GM19463 (cell line): ENCODE results near the gene FLAD1.

Experiments used
- ATAC-seq: cut with Tn5 transposase; IDR thresholded peaks from one replicate; pipeline ENCODE4 v1.9.1; 2021; ENCODE audit warnings: mild to moderate bottlenecking, moderate library complexity; ENCODE audit not compliant: unreplicated experiment

The FLAD1 gene

DNA sequence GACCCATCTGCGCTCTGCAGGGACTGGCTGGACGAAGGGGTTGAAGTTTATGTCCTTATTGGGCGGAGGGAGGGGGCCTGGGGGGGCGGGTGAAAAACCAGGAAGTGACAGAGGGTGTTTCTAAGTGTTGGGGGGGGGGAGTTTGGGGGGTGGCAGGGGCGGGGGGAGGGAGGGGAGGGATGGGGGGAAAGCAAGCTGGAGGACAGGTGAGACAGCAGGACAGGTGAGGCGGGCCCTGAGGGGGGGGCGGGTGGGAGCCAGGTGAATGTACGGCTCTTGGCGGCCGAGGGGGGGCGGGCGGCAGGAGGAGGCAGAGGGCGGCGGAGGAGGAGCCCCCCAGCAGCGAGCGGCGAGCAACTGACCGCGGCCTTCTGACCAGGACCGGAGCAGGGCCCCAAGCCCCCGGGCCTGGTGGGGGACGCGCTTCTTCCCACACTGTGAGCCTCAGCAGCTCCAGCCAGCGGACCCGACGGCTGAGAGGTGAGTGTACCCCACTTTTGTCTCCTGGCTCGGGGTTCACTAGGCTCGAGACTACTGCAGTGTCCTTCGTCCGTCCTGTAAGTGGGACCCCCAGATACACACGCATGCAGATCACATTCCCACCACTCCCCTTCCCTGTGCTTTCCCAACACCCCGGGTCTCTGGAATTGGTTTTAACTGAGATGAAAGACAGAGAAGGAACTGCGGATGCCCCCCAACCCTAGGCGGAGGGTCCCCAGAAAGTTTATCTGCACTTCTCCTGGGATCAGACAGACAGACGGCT lies 19.5 kb downstream of the FLAD1 start, which contains the start of gene ZBTB7B:
ZBTB7B (plus strand) TSS at position 339 of the 763 bp plus-strand sequence. CDS start 11,859 bp downstream, outside the sequence.
- ATAC-seq = no peak

GRCh38 chr1:155003227-155003765 lies 20.2 kb downstream of the FLAD1 start:
- ATAC-seq = no peak

DNA sequence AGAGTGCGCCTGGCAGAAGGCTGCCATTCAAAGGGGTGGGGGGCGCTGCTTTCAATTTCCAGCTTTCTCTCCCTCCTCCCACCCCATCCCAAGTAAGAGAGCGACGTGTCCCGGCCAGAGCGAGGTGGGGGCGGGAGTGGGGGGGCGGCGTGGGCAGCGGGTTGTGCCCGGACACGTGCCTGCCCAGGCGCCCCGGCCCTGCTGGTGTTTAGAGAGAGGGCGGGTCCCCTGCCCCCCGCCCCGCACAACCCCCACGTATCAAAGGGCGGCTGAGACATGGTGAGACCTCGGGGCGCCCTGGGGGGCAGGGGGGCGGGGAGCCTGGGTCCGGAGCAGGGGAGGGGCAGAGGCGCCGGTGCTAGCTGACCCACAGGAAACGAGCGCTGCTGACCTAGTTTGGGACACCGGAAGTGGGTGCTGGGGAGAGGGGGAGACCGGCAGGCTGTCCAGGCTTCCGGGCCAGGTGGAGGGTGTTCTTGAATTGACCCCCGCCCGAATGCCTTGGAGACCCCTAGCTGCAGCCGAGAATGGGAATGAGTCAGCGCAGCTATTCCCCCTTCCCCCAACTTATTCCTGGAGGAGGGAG lies 20.7 kb downstream of the FLAD1 start:
- ATAC-seq = no peak

DNA sequence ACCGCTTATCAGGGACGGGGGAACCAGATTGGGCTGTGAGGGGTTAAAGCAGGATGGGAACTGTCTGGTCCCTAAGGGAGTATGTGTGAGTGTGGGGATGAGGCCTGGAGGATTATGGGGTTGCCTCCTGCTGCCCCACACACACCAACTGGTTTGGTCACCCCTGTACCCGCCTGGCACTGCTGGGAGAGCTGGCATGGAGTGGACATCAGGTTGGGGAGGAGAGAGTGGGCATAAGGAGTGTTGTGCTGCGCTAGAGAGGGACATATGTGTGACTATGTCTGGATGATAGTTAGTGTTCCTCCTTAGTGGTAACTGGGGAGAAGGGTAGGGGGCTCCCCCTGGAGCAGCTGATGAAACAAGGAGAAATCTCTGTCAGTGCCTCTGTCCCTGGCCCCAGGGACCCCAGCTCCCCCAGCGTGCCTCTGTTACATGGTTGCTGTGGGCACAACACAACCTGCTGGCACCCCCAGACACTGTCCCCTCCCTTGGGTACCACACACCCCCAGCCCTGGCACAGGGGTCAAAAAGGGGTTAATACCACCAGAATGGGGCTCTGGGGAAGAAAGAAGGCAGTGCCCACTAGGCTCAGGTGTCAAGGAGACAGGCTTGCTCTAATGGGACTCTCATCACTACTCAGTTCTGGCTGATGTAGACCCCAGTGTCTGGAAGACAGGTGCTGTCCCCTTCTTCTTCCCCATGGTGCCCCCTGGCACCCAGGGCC lies 21.4 kb downstream of the FLAD1 start:
- no peak for ATAC-seq

DNA sequence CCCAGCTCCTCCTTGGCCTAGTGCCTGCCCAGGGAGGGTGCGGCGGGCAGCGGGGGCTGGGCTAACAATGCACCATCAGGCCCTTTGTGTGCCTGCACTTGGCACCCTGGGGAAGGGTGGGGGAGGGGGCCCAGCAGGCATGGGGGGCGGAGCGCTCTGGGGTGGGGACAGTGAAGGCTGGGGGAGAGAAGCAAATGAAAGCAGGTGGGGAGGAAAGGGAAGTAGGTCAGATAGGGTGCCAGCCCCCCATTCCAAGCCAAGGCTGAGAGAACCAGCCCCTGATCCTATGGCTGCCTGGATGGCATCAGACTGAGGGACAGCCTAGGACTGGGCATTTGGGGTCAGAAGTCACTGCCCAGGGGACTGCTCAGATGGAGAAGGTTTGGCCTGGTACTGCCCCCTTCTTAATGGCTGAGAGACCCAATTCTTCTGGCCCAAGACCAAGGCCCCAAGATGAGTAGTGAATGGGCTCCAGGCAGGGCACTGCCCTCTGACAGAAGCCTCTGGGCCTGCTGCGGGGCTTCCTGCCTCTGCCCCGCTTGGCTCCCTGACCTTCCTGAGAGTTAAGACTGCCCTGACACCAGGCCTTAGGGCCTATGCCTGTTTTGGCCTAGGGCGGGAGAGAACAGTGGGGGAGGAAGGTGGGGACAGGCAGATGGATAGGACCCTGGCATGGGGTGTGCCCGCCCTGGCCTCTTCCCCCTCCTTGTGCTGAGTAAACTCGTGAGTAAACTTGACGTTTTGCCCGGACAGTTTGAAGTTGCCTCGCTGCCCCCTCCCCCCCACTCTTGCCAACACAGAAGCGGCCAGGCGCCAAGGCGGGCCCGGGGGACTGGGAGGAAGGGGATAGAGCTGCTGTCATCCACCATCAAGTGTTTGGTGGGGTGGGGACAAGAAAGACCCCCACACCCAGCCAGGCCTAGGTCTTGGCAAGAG lies 22.2 kb downstream of the FLAD1 start:
- no peak for ATAC-seq

DNA sequence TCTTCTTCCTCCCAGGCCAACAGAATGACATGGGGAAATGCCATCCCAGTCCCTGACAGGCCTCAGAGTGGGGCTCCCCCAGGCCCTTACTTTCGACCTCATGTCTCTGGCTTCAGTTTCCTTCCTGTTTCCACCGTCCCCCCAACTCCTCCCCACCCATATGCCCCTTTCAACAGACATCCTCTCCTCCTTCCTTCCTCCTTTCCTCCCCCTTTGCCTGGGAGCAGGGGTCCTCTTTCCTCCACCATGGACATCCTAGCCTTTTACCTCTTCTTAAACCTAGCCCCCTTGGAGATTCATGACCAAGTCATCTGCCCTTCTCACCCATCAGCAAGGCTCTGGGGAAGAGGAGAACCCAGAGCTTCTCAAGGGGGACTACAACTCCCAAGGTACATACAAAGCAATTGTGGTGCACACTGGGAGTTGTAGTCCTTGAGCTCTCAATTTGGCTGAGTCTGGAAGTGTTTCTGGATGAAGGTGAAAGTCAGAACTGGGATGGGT lies 23.5 kb downstream of the FLAD1 start:
- ATAC-seq = no peak

DNA sequence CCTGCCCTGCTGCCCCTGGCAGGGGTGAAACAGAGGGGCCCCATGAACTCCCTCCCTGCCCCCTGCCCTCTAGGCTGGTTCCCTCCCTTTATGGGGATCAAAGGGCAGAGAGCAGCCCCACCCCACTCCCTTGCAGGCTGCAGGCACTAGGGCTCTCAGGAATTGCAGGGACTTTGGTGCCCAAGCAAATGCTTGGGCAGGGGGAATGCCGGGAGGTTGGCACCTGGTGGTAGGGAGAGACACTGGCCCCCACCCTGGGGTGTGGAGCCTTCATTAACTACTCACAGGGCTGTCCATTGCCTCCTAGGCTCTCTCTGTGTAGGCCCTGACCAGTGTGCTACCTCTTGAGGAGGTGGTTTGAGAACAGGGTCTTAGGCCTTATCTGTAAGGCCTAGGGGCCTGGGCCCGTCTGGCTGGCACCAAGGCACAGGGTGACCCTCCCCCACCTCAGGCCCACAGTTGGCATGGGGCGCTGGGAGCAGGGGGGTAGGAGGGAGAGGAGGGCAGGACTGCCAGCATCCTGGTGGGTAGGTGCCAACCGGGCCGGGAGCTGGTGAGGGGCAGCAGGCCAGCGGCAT lies 24.2 kb downstream of the FLAD1 start:
- ATAC-seq = no peak

GRCh38 chr1:155008015-155008941 lies 25.1 kb downstream of the FLAD1 start:
- no peak for ATAC-seq

DNA sequence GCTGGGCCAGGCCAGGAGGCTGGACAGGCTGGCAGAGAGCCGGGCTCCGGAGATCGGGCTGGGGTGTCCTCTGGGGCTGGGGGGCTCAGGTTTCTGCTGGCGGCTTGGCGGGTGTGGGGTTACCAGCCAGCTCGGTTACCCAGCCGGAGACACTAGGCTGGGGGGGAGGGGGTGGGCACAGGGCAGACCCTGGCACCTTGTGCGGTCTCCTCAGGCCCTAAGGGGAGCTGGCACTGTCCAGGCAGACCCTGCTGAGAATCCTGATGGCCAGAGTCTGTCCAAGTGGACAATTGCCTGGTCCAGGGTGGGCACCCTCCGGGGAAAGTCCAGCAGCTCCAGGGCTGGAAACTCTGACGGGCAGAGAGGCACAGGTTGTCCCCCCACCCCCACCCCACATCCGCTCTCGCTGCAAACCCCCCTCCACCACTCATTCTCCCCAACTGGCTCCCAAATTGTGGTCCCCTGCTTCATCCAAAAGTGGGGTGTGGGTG lies 26.1 kb downstream of the FLAD1 start:
- ATAC-seq = no peak

GRCh38 chr1:155009742-155010141 lies 26.6 kb downstream of the FLAD1 start:
- ATAC-seq = no peak

GRCh38 chr1:155010211-155010918 lies 27.2 kb downstream of the FLAD1 start:
- ATAC-seq = no peak

DNA sequence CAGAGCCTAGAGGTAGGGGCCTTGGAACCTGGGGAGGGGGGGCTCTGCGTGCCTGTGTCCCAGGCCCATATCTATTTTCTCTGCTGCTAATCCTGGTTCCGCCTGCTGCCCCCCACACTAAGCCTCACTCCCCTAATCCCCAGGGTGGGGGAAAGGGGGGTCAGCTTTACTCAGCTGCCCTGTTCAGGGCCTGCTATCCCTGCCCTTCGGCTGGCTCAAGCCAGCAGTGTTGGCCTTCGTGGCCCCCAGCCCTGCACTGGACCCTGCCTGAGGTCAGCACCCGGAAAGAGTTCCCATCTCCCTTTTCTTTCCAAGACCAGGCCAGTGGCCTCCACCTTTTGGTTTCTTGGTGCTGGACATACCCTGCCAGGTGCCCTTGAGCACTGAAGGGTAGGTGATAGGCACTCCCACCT lies 27.9 kb downstream of the FLAD1 start:
- no peak for ATAC-seq

GRCh38 chr1:155011437-155012025 lies 28.4 kb downstream of the FLAD1 start:
- ATAC-seq = no peak

GRCh38 chr1:155012026-155012546 lies 28.9 kb downstream of the FLAD1 start:
- ATAC-seq = no peak

DNA sequence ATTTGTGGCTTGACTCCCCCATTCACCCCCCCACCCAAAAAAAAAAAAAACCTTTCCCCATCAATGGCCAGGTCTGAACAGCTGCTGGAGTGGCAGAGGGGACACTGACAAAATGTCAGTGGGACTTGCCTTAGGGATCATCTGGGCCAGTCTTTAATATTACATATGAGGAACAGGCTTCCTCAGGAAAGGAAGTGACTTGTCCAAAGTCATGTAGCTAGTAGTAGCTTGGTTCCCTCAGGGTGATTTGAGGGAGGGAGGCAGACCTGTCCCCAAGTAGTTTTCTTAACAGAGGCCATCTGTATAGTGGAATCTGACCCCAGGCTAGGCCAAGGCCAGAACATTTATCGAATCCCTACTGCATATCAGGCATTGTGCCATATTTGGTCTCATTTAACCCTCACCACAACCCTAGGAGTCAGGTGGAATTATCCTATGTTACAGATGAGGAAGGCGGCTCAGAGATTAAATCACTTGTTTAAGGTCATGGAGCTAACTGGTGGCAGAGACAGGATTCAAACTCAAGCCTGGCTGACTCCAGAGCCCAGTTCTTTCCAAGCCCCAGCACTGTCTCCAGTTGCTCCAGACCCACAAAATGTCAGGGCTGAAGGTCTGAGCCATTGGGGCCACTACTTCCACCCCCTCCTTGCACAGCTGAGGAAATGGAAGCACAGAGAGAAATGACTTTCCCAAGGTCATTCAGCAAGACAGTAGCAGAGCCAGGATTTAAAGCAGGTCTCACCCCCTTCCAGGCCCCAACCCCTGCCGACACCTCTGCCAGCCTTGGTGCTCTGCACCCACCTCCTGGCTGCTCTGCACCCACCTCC lies 29.8 kb downstream of the FLAD1 start:
- ATAC-seq = no peak

DNA sequence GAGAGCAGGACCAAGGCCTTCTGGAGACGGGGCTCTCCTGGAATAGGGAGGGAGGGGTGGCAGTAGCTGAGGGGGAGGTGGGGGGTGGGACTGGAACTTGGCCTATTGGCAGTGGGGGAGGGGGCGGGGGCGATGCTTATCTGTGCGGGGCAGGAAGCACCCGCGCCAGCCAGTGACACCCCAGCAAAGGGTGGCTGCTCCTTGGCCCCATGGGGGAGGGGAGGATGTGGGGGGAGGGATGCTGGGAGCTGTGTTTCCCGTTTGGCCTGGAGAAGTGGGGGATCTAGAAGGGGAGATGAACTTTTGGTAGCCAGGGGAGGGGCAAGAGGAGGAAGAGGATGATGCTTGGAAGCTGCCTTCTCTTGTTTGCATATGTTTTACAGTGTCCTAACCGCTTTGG lies 30.5 kb downstream of the FLAD1 start:
- no peak for ATAC-seq
